ENCODE results near the gene RAMACL. TPM values are rescaled to one million over a fixed set of nuclear protein-coding genes. Genes with fewer than 3 reads are reported as not detected.

The RAMACL gene
- total RNA-seq, 2 donors from 2014 or later, result 0.28 to 0.32 TPM

GRCh38 chr6:166623318-166623717 is 36.8 kb upstream of the RAMACL start:
- no peak overlapping the region for H3K27ac Mint-ChIP-seq
- no peaks in the 10 kb centered on the region for H3K36me3 Mint-ChIP-seq (ENCODE audit: low read depth)
- no peaks in the 10 kb centered on the region for H3K9me3 Mint-ChIP-seq
- H3K27me3 Mint-ChIP-seq, result peaks cover 19% of the 10 kb centered on the region
- no peak overlapping the region for H3K4me3 Mint-ChIP-seq
- peaks cover 9% of the 10 kb centered on the region for H3K4me1 Mint-ChIP-seq
- no peak for ATAC-seq (replicated peaks)

DNA sequence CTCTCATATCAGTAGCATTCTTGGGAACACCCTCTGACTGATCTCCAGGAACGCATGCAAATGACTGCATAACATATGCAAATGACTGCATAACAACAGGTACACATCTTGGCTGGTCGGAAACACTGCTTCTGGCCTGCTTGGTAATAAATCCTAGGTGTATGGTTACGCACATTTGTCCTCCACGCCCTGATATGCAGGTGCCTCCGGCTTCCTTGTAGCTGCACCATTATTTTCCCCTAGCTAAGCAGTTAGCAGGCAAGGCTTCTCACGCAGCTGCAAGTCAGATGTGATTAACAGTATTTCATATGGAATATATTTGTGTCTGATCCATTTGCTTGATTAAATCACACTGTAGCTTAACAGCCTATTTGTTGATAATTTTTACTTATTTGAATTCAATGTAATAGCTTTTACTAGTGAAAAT is 34.6 kb upstream of the RAMACL start:
- H3K9me3 Mint-ChIP-seq, result no peaks in the 10 kb centered on the region
- ATAC-seq (replicated peaks), result no peak
- H3K27ac Mint-ChIP-seq, result no peak overlapping the region
- no peaks in the 10 kb centered on the region for H3K36me3 Mint-ChIP-seq (ENCODE audit: low read depth)
- H3K4me3 Mint-ChIP-seq, result no peak overlapping the region
- peaks cover 19% of the 10 kb centered on the region for H3K27me3 Mint-ChIP-seq
- H3K4me1 Mint-ChIP-seq, result peaks cover 4% of the 10 kb centered on the region

DNA sequence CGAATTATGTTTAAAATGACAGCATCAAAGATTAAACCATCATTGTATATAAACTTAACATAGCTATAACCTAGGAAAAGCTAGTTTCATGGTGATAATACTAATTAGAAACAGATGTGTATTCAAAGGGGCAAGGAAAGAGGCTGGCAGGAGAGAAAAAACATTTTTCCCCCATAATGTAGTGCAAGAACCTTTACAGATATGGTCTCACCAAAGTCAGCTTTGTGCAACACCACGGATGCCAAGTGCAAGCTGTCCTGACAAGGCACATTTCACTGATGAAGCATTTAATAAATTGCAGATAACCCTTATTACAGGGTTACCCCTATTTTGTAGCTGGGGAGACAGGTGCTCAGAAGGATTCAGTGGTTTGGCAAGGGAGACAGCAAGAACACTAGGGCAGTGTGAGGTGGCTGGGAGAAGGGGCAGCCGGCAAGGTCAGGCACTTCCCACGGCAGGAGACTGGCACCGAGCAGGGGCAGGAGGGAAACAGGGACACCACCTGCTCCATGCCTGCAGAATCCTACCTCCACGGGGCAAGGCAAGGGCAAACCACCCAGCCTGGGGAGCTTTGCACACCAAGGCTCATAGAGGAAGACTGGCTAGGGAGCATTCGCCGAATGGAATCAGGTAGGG is 34.1 kb upstream of the RAMACL start:
- Mint-ChIP-seq H3K9me3 (no peaks in the 10 kb centered on the region), H3K36me3 (ENCODE audit: low read depth) (no peaks in the 10 kb centered on the region), H3K27me3 (peaks cover 14% of the 10 kb centered on the region), H3K4me3 (no peak overlapping the region), H3K27ac (no peak overlapping the region), H3K4me1 (no peaks in the 10 kb centered on the region)
- no peak for ATAC-seq (replicated peaks)

DNA sequence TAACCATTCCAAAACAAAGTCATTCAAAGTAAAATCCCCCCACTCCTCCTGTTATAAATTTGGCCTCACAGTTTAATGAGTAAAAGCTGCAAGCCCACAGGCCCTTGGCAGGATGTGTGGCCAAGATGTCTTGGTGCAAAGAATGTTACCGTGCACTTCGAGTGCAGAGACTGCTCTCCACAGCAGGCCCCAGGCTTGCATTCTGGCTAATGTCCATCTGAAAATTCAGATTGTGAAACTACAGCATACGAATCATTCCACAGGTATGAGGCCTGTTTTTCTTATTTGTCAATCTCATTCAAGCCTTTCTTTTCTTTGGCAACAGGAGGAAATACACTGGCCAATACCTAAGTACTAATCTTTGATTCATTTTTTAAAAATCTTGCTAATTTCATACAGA is 33.4 kb upstream of the RAMACL start:
- no peak overlapping the region for H3K4me3 Mint-ChIP-seq
- no peaks in the 10 kb centered on the region for H3K4me1 Mint-ChIP-seq
- ATAC-seq (replicated peaks), result no peak
- H3K27ac Mint-ChIP-seq, result no peak overlapping the region
- H3K27me3 Mint-ChIP-seq, result peaks cover 9% of the 10 kb centered on the region
- H3K9me3 Mint-ChIP-seq, result no peaks in the 10 kb centered on the region
- no peaks in the 10 kb centered on the region for H3K36me3 Mint-ChIP-seq (ENCODE audit: low read depth)

- no peaks in the 10 kb centered on the region for H3K4me1 Mint-ChIP-seq
- no peaks in the 10 kb centered on the region for H3K36me3 Mint-ChIP-seq (ENCODE audit: low read depth)
- H3K27ac Mint-ChIP-seq, result no peak overlapping the region
- H3K4me3 Mint-ChIP-seq, result no peak overlapping the region
- no peak for ATAC-seq (replicated peaks)
- no peaks in the 10 kb centered on the region for H3K9me3 Mint-ChIP-seq
- H3K27me3 Mint-ChIP-seq, result peaks cover 9% of the 10 kb centered on the region
These were observed 32.6 kb upstream of the RAMACL start for GRCh38 chr6:166618866-166619761.

- Mint-ChIP-seq H3K27ac (no peak overlapping the region), H3K9me3 (no peaks in the 10 kb centered on the region), H3K36me3 (ENCODE audit: low read depth) (no peaks in the 10 kb centered on the region), H3K27me3 (peaks cover 5% of the 10 kb centered on the region), H3K4me1 (no peaks in the 10 kb centered on the region), H3K4me3 (no peak overlapping the region)
- no peak for ATAC-seq (replicated peaks)
These were observed 31.8 kb upstream of the RAMACL start for GRCh38 chr6:166618251-166618650.

GRCh38 chr6:166617359-166617758 is 30.9 kb upstream of the RAMACL start:
- Mint-ChIP-seq H3K36me3 (ENCODE audit: low read depth) (no peaks in the 10 kb centered on the region), H3K4me1 (no peaks in the 10 kb centered on the region), H3K4me3 (no peak overlapping the region), H3K27me3 (no peaks in the 10 kb centered on the region), H3K9me3 (no peaks in the 10 kb centered on the region), H3K27ac (no peak overlapping the region)
- ATAC-seq (replicated peaks), result no peak

DNA sequence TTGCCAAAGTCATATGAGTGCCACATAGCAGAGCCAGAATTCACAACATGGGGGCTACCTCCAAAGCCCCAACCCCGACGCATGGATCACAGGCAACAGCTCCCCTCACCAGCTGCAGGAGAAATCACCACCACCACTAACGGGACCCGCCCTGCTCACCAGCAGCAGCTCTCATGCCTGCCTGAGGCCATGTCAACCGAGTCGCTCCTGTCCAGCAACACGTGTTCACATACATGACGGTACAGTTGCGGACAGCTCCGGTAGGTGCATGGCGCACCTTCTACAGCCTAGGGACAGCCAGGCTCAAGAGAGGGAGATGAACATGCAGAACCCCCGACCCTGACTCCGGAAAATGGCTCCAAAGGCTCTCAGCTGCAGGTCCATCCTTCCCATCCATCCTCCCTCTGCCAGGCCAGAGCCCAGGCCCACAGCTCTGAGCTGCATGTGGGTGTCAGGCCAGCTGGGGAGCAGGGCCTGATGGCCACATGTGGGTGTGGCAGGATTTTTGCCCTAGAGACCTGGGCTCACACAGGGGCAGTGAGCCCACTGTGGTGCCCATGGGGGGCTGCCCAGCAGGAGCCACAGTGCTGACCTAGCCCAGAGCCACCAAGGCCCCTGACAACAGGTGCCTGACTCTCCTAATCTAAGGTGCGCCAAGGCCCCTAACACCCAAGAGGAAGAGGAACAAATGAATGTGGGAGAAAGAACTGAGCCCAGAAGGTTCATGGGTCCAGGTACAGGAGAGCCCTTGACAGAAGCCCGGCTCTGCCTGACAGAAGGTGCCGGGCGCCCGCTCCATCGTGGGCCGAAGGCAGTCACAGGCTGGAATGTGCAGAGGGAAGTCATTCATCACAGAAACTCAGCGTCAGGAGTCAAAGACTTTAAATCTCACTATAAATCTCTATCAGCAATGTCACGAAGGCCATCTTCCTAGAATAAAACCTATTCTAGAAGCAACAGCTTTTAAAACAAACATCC is 30.1 kb upstream of the RAMACL start:
- Mint-ChIP-seq H3K4me3 (no peak overlapping the region), H3K36me3 (ENCODE audit: low read depth) (no peaks in the 10 kb centered on the region), H3K27me3 (no peaks in the 10 kb centered on the region), H3K9me3 (no peaks in the 10 kb centered on the region), H3K27ac (no peak overlapping the region), H3K4me1 (no peaks in the 10 kb centered on the region)
- ATAC-seq (replicated peaks), result no peak

DNA sequence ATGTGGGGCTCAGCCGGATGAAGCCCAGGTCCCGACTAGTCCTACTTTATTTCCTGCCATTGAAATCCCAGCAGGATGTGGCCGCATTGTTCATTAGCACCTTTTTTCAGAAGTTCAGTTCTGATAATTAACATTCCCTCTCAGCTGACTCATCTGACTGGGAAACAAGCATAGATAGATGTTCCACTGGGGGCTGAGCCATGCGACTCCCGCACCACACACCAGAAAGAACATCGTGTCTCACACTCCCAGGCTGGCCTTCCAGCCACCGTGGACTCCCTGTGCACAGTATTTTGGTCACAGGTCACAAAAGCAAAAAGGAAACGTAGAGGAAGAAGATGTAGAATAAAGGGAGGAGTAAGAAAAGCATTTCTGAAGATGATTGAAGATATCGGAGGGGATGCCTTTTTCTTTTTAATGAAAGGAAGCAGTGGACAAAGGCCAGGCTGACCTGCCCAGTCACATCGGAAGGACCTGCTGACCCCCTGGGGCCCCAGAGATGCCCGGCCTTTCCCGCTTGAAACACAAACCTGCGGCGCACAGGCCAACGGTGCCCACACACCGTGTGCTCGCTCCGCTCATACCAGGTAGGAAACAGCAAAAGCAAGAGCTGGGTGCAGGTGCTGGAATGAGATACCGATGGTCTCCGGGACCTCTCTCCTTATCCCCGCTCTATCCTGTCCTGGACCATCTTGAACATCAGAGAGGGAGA is 28.7 kb upstream of the RAMACL start:
- Mint-ChIP-seq H3K4me1 (no peaks in the 10 kb centered on the region), H3K27me3 (no peaks in the 10 kb centered on the region), H3K4me3 (no peak overlapping the region), H3K27ac (no peak overlapping the region), H3K36me3 (ENCODE audit: low read depth) (no peaks in the 10 kb centered on the region), H3K9me3 (no peaks in the 10 kb centered on the region)
- no peak for ATAC-seq (replicated peaks)

DNA sequence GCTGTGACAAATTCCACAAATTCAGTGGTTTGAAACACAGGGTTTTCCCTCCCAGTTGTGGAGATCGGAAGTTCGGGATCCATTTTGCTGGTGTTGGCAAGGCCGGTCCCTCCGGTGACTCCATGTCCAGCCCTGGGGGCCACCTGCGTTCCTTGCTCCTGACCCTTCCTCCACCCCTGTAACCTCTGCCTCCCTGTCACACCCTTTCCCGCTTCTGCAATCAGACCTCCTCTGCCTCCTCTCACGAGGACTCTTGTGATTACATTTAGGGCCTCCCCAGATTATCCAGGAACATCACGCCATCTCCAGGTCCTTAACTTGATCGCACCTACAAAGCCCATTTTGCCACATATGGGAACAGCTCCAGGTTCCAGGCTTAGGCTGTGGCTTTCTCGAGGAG is 28.1 kb upstream of the RAMACL start:
- Mint-ChIP-seq H3K4me1 (no peaks in the 10 kb centered on the region), H3K4me3 (no peak overlapping the region), H3K27me3 (no peaks in the 10 kb centered on the region), H3K9me3 (no peaks in the 10 kb centered on the region), H3K27ac (no peak overlapping the region), H3K36me3 (ENCODE audit: low read depth) (no peaks in the 10 kb centered on the region)
- no peak for ATAC-seq (replicated peaks)

DNA sequence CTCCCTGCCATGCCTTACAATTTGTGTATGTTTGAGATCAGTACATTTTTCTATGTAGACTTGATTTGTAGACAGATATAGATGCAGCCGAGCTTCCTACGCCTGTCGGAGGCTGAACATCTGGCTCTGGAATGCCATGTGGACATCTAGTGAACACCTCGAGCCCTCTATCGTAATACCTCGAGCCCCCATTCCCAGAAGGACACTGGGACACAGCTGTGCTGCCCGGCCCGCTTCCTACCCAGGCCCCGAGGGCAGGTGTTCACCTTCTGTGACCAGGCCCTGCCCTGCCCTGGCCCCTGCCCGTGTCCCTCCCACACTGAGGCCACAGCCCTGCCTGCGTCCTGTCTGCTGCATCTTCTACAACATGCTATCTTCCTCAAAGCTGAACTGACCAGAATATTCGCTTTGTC is 27.7 kb upstream of the RAMACL start:
- no peaks in the 10 kb centered on the region for H3K36me3 Mint-ChIP-seq (ENCODE audit: low read depth)
- H3K9me3 Mint-ChIP-seq, result no peaks in the 10 kb centered on the region
- no peak for ATAC-seq (replicated peaks)
- no peaks in the 10 kb centered on the region for H3K27me3 Mint-ChIP-seq
- no peak overlapping the region for H3K27ac Mint-ChIP-seq
- no peak overlapping the region for H3K4me3 Mint-ChIP-seq
- H3K4me1 Mint-ChIP-seq, result no peaks in the 10 kb centered on the region

- H3K27me3 Mint-ChIP-seq, result no peaks in the 10 kb centered on the region
These were observed 26.5 kb upstream of the RAMACL start for GRCh38 chr6:166613027-166613426.

DNA sequence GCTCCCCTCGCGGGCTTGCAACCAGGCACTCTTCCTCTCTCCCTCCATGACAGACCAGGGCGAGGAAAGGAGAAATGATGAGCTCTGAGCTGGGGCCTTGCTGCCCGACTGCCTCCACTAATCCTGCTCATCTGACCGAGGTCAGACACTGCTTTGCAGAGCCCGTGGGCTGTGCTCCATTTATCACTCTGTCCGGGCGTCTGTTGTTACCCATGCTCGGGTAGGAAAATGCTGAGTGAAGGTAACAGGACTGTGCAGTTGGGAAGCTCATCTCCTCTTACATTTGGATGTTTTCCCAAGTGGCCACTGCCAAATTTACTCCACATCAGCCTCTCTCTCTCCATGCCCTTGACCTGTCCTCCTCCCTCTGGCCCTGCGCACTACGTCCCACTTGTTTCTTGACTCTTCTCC is 26.0 kb upstream of the RAMACL start:
- Mint-ChIP-seq H3K36me3 (ENCODE audit: low read depth) (no peaks in the 10 kb centered on the region), H3K9me3 (no peaks in the 10 kb centered on the region), H3K27me3 (no peaks in the 10 kb centered on the region)

More at GRCh38 chr6:166613027-166613426, 26.5 kb upstream of the RAMACL start:
- no peaks in the 10 kb centered on the region for H3K9me3 Mint-ChIP-seq
- no peaks in the 10 kb centered on the region for H3K36me3 Mint-ChIP-seq (ENCODE audit: low read depth)
- no peaks in the 10 kb centered on the region for H3K4me1 Mint-ChIP-seq
- no peak overlapping the region for H3K4me3 Mint-ChIP-seq
- no peak for ATAC-seq (replicated peaks)
- no peak overlapping the region for H3K27ac Mint-ChIP-seq

DNA sequence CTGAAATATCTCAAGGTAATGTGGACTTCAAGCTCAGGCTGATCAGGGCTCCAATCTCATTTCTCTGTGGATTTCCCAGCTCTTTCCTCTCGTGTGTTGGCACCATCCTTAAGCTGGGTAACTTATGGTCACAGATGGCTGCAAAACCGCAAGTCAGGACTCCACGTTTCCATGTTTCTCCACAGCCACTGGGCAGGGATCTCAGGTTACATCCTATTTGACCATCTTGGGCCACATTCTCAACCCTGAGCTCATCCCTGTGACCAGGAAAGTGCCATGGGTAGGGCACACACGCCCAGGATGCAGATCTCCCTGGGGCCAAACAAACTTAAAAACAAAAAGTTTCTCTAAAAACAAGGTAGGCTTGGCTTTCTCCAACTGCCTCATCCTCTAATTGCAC is 25.2 kb upstream of the RAMACL start:
- no peak for ATAC-seq (replicated peaks)
- no peaks in the 10 kb centered on the region for H3K27me3 Mint-ChIP-seq
- no peaks in the 10 kb centered on the region for H3K9me3 Mint-ChIP-seq
- no peaks in the 10 kb centered on the region for H3K4me1 Mint-ChIP-seq
- no peak overlapping the region for H3K27ac Mint-ChIP-seq
- no peak overlapping the region for H3K4me3 Mint-ChIP-seq
- no peaks in the 10 kb centered on the region for H3K36me3 Mint-ChIP-seq (ENCODE audit: low read depth)

More for the DNA sequence above, 26.0 kb upstream of the RAMACL start:
- ATAC-seq (replicated peaks), result no peak
- Mint-ChIP-seq H3K4me1 (no peaks in the 10 kb centered on the region), H3K4me3 (no peak overlapping the region), H3K27ac (no peak overlapping the region)

All from activated T-helper 17 cell treated with anti-CD3 and anti-CD28 coated beads, Interleukin-2, amount 50 U/mL, for 72 hours (primary cell).